DMS53 treated with DMSO at 0.1 percent for 48 hours (cell line): ENCODE measurements around the gene C4orf33.
"Not testable (repeated sequence)": the region's sequence is repeated elsewhere in the genome, so short reads cannot be mapped to it uniquely, and the experiment has no call there.

Source experiments
- DNase-seq: peaks from one replicate; lab custom pipeline; 2025; ENCODE audit not compliant: unreplicated experiment; lab: John Stamatoyannopoulos, UW

C4orf33 gene

DNA sequence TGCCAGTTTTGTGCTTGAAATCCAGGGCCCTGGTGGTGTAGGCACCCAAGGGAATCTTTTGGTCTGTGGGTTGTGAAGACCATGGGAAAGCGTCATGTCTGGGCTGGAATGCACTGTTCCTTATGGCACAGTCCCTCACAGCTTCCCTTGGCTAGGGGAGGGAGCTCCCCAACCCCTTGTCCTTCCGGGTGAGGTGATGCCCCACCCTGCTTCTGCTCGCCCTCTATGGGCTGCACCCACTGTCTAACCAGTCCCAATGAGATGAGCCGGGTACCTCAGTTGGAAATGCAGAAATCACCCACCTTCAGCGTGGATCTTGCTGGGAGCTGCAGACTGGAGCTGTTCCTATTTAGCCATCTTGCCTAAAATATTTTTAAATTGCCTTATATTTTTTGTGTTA is 30.7 kb downstream of the C4orf33 start:
- not testable (repeated sequence) for DNase-seq

DNA sequence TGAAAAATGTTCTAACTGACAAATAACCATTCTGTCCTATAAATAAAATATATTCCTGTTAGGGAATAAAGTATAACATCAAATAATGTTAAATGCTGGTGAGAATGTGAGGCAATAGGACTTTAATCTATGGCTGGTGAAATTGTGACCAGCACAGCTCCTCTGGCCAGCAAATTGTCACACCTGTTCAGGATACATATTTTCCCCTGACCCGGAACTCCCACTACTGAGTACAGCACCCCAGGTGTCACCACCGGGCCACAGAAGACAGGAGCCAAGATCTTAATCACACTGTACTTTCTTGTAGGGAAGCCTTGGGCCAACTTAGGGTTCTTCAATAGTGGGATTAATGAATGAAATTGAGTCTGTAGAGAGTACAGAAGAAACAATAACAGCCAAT is 33.2 kb downstream of the C4orf33 start:
- DNase-seq = no peak

DNA sequence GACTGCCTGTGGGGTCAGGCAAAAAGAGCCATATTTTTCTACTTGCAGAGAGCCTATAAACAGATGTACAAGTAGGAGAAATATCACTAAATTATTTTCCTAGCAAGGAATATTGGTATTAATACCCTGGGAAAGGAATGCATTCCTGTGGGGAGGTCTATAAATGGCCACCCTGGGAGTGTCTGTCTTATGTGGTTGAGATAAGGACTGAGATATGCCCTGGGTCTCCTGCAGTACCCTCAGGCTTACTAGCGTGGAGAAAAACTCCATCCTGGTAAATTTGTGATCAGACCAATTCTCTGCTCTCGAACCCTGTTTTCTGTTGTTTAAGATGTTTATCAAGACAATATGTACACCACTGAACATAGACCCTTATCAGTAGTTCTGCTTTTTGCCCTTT is 35.4 kb downstream of the C4orf33 start:
- no peak for DNase-seq

DNA sequence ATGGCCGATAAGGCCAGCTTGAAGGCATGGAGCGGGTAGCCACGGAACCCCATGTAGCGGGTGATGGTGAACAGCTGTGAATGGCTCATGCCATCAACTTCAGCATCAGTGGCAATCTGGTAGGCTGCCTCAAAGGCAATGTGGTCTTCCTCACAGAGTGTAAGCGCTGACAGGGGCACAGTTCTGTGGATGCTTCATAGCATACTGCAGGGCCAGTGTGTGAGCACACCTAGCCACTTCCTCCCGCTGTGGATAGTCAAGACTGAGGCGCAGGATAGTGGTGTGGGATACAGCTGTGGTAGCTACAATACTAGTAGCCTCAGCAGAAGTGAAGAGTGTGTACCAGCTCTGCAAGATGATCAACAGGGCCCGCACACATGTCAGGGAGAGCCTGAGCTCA is 40.5 kb downstream of the C4orf33 start:
- no peak for DNase-seq

DNA sequence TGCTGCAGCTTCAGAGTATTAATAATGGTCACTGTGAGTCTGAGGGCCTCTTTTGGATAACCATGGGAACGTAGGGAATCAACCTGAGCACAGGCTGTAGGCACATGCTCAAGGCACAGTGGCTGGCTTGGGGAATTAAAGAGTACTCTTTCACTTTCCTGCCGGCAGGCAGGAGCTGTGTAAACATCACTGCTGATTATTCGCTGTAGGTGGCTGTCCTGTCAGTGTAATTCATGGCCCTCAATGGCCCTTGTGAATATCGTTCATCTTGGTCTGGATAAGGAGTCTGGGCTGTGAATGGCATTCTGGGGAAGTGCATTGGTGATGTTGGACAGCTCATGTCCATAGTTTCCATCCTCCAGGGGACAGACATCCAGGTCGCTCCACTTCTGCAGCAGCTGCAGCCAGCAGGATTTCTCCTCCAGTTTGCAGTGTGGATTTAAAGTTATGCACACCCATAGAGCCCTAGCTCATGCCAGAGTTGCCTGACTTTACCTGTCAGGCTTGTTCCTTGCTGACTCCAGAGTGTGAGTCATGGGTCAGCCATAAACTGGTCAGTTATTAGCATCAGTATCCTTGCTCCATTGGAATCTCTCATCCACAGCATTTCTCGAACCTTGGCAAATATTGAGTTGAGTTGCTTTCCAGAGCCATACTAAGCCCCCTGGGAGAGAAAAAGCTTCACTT is 43.0 kb downstream of the C4orf33 start:
- no peak for DNase-seq

DNA sequence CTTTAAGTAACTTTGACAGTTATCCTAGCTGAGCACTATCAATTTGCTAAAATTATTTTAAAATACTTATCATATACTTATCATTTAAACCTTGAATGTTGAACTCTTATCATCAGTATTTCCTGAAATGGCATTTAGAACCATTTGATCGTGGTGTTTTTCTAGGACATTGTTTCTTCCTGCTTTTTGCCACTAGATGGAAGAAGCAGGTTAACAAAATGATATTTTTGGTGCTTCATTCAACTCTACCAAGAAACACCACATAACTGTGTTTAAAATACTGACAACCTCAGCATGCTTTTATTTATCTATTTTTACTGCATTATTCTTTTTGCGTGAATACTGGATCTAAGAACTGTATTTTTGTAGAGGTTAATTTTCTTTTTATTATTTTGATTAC is 44.6 kb downstream of the C4orf33 start:
- no peak for DNase-seq

DNA sequence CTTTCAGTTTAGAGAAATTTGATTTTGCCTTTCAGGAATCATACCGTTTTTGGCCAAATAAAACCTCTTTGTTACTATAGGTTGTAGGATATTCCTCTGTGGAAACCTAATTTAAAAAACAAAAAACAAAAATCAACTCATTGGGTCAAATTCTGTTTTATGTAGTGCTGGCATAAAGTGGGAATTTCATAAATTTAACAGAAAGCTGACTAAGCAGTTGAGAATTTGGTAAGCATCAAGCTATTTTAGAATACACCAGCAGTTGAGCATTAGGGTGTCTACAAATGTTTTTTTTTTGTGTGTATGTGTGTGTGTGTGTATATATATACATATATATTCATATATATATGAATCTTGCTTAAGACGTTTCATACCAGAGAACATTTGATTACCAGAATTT is 47.4 kb downstream of the C4orf33 start:
- DNase-seq = no peak

DNA sequence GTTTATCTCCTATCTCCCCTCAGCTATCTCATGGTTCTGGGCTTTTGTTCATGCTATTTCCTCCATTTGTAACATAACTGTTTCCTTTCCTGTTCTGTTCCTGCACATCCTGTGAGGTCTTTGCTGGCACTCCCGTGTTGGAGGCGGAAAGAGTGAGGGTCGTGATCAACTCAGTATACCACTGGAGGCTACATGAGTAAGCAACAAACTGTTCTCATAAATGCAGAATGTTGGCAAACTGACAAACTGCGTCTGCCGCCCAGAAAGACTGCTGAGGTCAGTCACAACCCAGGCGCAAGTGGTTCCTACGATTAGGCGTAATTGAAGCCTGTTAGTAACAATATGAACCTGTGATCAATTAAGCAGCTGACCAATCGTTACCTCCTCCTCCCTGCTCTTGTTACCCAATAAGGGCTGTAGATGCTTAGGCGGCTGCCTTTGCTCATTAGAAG is 48.8 kb downstream of the C4orf33 start:
- DNase-seq = no peak

DNA sequence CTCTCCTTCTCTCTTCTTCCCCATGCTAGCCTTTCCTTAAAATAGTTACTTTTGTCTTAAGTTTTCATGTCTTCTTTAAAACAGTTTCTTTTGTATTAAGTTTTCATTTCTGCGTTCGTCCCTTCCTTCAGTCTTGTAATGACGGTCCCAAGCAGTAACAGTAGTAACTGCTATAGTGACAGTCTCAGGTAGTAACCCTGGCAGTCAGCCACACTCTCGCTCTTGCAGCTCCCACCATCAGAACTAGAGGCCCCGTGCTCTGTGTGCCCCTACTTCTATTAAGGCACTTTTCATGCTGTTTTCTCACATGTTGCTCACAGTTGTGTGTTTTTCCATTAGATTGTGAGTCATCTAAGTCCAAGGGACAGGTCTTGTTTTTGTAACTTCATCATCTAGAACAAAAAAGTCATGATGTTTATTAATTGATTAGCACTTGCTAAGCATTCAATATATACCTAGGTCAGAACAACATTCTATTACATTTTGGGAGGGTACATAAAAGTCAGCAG is 49.3 kb downstream of the C4orf33 start:
- no peak for DNase-seq

DNA sequence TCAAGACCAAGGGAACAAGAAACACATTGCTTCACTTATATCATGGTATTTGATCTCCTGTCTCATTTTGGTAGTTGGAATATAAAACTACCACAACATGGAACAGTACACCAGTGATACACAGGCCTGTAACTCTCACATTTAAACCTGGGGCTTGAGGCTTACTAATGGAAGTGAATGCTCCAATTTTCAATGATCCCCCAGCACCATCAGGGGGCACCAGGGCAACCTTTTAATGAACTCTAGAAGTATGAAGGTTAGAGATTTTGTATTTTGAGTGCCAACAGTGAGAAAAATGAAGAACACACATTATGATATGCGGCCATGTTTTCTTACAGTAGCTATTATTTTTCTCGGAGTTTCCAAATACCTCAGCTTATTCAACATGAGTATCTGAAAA is 50.7 kb downstream of the C4orf33 start:
- no peak for DNase-seq

DNA sequence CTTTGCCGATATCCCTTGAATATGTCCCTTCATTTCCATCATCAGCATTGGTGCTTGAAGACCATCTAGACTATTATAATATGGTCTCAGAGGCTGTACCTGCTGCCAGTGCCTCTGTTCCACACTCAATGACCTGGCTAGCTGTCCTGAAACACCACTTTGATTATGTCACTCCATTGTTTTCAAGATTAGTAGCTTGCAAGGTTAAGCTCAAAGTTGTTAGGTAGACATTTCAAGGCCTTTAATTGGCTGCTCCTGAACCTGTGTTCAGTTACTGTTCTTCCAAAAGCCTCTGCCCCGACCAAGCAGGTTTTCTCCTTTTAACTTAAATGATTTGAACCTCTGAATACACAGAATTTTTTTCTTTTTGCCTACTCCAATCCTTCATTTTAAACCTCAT is 52.9 kb downstream of the C4orf33 start:
- no peak for DNase-seq

DNA sequence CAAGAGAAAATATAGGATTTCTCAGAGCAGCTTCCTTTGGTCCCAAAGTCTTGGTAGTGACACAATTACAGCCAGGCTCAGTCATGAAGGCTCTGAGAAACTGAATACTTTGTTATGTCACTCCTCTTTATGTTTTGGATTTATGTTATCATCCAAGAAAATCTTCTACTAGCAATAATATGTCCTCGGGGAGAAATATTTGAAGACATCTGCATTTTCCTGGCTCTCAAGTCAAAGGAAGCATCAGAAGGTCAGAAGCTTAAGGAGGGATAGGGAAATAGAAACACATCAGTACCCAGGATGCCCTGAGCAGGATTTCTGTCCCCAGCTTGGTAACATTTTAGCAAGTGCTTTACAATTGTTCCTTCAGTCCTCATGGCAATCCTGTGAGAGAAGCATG is 54.0 kb downstream of the C4orf33 start:
- no peak for DNase-seq

DNA sequence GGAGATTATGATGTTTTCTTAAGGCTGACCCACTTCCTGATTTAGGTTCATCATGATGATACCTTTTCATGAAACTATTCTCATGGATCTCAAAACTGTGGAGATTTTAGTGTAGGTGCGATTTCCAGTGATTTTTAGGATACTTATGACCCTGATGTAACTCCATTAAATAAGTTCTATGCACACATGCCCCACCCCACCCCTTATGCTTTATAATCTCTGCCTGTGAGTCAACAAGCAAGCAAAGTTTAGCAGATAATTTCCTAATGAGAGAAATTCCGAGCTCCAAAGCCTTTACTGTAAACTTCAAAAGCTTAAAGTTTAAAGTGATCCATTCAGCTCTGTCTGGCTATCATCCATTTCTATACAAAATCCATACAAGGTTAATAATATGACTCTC is 56.4 kb downstream of the C4orf33 start:
- no peak for DNase-seq

DNA sequence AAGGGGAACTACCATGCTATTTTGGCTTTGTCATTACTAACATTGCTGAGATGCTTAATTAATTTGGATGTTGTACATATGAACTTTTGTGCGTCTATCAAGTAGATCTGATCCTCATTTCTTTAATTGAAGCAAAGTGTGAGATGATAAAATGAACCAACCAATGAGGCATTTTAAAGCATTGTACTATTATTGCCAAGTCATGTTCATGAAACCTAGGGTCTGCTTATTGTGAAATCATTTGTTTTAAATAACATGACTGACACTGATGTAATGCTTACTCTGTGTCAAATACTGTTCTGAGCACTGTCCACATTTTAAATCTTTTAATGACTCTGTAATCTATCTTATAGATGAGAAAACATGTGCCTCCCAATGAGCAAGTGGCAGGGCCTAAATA is 57.7 kb downstream of the C4orf33 start:
- no peak for DNase-seq

DNA sequence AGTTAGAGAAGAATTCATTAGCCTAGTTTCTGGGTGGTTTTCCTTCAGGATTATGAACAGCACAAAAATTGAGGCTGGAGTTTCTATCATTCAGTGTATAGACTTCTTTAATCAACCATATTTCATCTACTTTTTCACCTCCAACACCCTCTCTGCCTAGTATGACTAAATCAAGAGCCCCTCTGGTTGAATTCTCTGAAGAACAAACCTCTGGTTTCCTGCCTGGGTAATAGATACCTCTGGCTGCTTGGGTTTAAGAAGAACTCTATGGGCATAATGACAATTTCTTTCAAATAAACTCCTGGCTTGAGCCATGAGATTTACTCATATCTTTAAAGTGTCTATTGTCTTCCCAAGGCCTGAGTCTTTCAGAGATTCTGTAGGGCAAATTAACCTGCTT is 66.5 kb downstream of the C4orf33 start:
- no peak for DNase-seq

DNA sequence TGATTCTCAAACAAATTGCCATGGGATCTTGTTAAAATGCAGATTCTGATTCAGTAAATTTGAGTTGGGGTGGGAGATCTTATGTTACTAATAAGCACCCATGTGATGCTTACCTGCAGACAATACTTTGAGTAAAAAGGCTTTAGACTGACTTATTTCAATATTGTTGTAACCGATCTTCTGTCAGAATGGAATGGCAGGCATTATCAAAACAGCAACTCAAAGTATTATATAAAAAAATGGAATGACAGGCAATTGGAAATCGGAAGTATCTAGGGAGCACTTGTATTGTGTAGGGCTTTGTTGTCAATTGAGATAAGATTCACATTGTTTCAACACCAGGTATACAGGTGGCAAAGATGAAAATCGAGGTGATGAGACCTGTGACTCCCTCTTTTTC is 67.5 kb downstream of the C4orf33 start:
- DNase-seq = no peak

DNA sequence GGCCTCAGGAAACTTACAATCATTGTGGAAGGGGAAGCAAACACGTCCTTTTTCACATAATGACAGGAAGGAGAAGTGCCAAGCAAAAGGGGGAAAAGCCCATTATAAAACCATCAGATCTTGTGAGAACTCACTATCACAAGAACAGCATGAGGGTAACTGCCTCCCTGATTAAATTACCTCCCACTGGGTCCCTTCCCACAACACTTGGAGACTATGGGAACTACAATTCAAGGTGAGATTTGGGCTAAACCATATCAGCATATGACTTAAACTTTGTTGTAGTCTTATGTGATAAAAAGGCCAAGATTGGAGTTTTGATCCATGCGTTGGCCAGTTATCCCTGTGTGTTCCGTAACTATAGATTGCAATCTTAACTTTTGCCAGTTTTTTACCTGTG is 68.3 kb downstream of the C4orf33 start:
- no peak for DNase-seq
